GM19438 (cell line): ENCODE data around the gene GSDMA.

Experiments
- ATAC-seq: cut with Tn5 transposase; IDR thresholded peaks from one replicate; pipeline ENCODE4 v1.9.1; 2021; ENCODE audit warnings: low read depth; ENCODE audit not compliant: unreplicated experiment

Gene GSDMA

DNA sequence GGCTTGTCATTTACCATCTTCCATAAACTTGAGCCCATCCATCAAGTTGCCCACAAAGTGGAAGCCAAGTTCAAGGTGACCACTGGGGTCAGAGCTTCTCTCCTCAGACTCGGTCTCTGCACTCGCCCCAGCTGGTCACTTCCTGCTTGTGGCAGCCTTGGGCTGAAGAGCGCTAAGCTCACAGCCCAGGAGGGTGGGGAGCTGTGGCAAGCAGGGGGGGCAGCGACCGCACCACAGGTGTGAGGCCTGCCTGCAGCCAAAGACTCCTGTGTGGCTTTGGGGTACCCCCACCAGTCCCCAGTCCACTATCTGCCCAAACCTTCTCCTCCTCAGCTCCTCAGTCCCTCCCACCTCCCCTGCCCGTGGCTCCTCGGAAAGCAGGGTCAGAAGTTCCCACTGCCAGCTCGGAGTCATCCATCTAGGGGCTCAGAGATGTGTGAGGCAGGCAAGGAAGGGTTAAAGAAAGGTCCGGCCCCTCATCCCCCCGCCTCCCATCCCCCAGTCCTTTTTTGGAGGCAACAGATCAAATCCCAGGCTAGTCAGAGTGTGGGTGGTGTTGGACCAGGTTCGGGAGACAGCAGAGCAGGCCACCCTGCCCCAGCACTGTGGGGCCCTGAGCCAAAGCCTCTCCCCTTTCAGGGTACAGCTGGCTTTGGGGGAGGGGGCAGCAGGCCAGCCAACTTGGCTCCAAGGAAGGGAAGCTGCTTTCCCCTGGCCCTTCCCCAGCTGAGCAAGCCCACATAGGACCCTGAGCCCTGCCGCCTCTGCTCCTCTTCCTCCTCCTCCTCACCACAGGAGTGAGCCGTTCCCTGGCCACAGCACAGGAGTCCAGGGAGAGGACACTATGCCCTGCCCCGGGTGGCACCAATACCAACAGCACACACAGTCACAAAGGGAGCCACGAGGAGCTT is 55.7 kb downstream of the GSDMA start:
- ATAC-seq = no peak

DNA sequence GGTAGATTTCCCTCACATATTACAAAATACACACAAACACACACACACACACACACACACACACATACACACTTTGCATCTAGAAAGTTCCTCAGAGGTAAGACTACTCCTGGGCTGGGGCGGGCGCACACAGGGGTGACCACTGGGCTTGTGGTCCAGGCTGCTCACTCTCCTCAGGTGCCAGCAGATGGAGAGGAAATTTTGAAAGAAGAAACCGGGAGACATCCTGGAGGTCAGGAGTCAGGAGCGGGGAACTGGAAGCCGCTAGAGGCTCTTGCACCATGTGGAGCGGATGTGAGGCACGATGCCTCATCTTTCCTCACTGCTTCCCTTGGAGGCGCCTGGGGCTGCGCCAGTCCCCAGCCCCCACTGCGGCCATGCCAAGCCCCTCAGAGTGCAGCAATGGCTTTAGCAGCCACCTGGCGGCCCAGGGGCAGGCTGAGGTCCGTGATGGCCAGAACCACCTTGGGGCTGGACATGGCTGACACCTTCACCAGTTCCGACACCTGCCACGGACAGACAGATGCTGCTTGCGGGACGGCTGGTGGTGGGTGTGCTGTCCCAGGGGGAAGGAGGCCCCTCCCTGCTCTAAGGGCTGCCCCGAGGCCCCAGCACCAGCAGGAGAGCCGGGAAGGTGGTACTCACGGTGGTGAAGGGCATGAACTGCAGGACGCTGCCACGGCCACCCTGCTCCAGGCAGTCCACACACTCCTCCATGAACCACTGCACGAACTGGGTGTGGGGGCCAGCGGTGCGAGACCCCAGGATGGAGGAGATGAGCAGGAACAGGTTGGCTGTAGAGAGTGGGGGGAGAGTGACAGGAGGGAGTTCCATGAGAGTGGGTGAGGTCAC is 56.6 kb downstream of the GSDMA start:
- no peak for ATAC-seq

GRCh38 chr17:40020146-40020545 is 57.3 kb downstream of the GSDMA start:
- ATAC-seq = no peak

- no peak for ATAC-seq
Measured at GRCh38 chr17:40021451-40021971, 58.7 kb downstream of the GSDMA start.

- no peak for ATAC-seq
Measured at GRCh38 chr17:40022497-40022896, 59.7 kb downstream of the GSDMA start.

DNA sequence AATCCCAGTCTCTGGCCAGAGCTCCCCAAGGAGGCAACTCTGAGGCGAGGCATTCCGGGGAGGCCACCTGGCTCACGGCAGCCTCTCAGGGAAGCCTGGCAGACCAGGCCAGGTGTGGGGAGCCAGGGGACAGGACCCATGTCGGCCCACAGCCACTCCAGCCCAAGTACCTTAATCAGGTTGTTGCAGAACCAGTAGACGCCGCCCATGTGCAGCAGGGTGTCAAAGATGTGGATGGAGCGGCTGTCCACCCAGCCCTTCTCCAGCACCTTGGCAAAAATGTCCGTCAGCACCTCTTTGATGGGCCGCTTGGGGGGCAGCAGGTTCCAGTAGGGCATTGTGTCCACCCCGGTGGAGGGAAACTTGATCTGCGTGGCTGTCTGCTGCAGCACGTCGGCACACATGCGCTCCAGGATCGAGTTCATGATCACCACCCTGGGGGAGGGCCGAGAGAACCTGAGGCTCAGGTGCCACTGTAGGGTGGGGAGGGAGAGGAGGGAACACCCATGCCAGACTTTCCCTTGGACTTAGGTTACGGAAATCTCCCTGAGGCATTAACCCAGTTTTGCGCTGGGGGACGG is 60.2 kb downstream of the GSDMA start:
- ATAC-seq = no peak

- ATAC-seq = no peak
Measured at GRCh38 chr17:40023590-40024292, 60.9 kb downstream of the GSDMA start.

DNA sequence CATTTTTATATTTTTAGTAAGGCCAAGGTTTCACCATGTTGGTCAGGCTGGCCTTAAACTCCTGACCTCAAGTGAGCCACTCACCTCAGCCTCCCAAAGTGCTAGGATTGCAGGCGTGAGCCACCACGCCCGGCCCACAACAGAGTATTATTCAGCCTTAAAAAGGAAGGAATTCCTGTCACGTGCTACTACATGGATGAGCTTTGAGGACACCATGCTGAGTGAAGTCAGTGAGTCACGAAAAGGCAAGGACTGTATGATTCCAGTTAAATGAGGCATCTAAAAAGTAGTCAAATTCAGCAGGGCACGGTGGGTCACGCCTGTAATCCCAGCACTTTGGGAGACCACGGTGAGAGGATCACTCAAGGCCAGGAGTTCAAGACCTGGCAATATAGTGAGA is 62.1 kb downstream of the GSDMA start:
- ATAC-seq = no peak

GRCh38 chr17:40025559-40025958 is 62.8 kb downstream of the GSDMA start:
- ATAC-seq = no peak

- no peak for ATAC-seq
Measured at GRCh38 chr17:40025991-40026815, 63.4 kb downstream of the GSDMA start.

- no peak for ATAC-seq
Measured at GRCh38 chr17:40026816-40027613, 64.2 kb downstream of the GSDMA start.
